GM21717 (cell line): ENCODE results near the gene SLC6A5.

Experiments
- ATAC-seq: cut with Tn5 transposase; IDR thresholded peaks from one replicate; pipeline ENCODE4 v1.9.1; 2021; ENCODE audit warnings: mild to moderate bottlenecking, moderate library complexity; ENCODE audit not compliant: unreplicated experiment

The SLC6A5 gene

GRCh38 chr11:20596205-20597153 lies 2.9 kb upstream of the SLC6A5 start:
- no peak for ATAC-seq

GRCh38 chr11:20597154-20597679 lies 2.2 kb upstream of the SLC6A5 start:
- no peak for ATAC-seq

- ATAC-seq, result no peak
Observed at GRCh38 chr11:20597680-20598484, 1.5 kb upstream of the SLC6A5 start.

GRCh38 chr11:20598492-20598891 lies 916 bp upstream of the SLC6A5 start:
- no peak for ATAC-seq

GRCh38 chr11:20600020-20600346 lies 575 bp downstream of the SLC6A5 start:
- ATAC-seq, result no peak

- no peak for ATAC-seq
Observed at GRCh38 chr11:20600551-20600950, 1.1 kb downstream of the SLC6A5 start.

- no peak for ATAC-seq
Observed at GRCh38 chr11:20601221-20601914, 2.0 kb downstream of the SLC6A5 start.

- no peak for ATAC-seq
Observed at GRCh38 chr11:20604295-20604803, 4.9 kb downstream of the SLC6A5 start.

- ATAC-seq, result no peak
Observed at GRCh38 chr11:20604864-20605601, 5.6 kb downstream of the SLC6A5 start.

- no peak for ATAC-seq
Observed at GRCh38 chr11:20605602-20606091, 6.2 kb downstream of the SLC6A5 start.

GRCh38 chr11:20608934-20609333 lies 9.5 kb downstream of the SLC6A5 start:
- ATAC-seq, result no peak

- peak; percentile 99 for ATAC-seq
Observed at GRCh38 chr11:20609727-20610707, 10.6 kb downstream of the SLC6A5 start.

GRCh38 chr11:20610825-20611224 lies 11.4 kb downstream of the SLC6A5 start:
- ATAC-seq, result no peak

- no peak for ATAC-seq
Observed at GRCh38 chr11:20611445-20611844, 12.0 kb downstream of the SLC6A5 start.

GRCh38 chr11:20611892-20612291 lies 12.5 kb downstream of the SLC6A5 start:
- ATAC-seq, result no peak

- no peak for ATAC-seq
Observed at GRCh38 chr11:20612416-20612815, 13.0 kb downstream of the SLC6A5 start.

GRCh38 chr11:20616920-20617319 lies 17.5 kb downstream of the SLC6A5 start:
- ATAC-seq, result no peak

GRCh38 chr11:20617346-20618005 lies 18.1 kb downstream of the SLC6A5 start:
- no peak for ATAC-seq
